Endothelial cell of umbilical vein (primary cell): ENCODE data around the gene INPP5A.

Experiments
- EZH2 ChIP-seq: IDR thresholded peaks from 2 replicates; pipeline ENCODE4 v1.6.1; 2012; ENCODE audit warnings: borderline replicate concordance, low read depth, mild to moderate bottlenecking, moderate library complexity, low read length, inconsistent platforms; ENCODE audit not compliant: severe bottlenecking
- POLR2A ChIP-seq: IDR thresholded peaks from 2 replicates; pipeline ENCODE4 v1.6.1; 2012; ENCODE audit warnings: low read depth, mild to moderate bottlenecking, control low read depth, low read length
- POLR2AphosphoS5 ChIP-seq: IDR thresholded peaks from 2 replicates; pipeline ENCODE4 v1.6.1; 2012; ENCODE audit warnings: low read depth, mild to moderate bottlenecking, control low read depth, low read length, moderate library complexity; ENCODE audit not compliant: insufficient read depth
- TF ChIP-seq, protein P1 (sequence below): IDR thresholded peaks from 2 replicates; pipeline ENCODE4 v1.6.1; 2011; ENCODE audit not compliant: insufficient read depth, insufficient read length
- TF ChIP-seq, protein P2 (sequence below), 2 donors: IDR thresholded peaks; 1 replicate in 1 of 2; 2 replicates in 1 of 2; pipeline ENCODE4 v1.5.1; 2011; ENCODE audit warnings: low read length in 2 of 2, mild to moderate bottlenecking in 2 of 2, moderate library complexity in 2 of 2, control low read depth in 1 of 2, inconsistent platforms in 1 of 2, low read depth in 1 of 2; ENCODE audit not compliant: insufficient read depth in 1 of 2; ENCODE audit errors: extremely low read depth in 1 of 2

- TF ChIP-seq POLR2A (no peak), POLR2AphosphoS5 (no peak), EZH2 (no peak)
- TF ChIP-seq, protein P1, sequence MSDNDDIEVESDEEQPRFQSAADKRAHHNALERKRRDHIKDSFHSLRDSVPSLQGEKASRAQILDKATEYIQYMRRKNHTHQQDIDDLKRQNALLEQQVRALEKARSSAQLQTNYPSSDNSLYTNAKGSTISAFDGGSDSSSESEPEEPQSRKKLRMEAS = no peak
- TF ChIP-seq, protein P2, sequence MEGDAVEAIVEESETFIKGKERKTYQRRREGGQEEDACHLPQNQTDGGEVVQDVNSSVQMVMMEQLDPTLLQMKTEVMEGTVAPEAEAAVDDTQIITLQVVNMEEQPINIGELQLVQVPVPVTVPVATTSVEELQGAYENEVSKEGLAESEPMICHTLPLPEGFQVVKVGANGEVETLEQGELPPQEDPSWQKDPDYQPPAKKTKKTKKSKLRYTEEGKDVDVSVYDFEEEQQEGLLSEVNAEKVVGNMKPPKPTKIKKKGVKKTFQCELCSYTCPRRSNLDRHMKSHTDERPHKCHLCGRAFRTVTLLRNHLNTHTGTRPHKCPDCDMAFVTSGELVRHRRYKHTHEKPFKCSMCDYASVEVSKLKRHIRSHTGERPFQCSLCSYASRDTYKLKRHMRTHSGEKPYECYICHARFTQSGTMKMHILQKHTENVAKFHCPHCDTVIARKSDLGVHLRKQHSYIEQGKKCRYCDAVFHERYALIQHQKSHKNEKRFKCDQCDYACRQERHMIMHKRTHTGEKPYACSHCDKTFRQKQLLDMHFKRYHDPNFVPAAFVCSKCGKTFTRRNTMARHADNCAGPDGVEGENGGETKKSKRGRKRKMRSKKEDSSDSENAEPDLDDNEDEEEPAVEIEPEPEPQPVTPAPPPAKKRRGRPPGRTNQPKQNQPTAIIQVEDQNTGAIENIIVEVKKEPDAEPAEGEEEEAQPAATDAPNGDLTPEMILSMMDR (IDR thresholded peaks at IDR 0.05; ENCODE audit: extremely low read depth in 1 of 2, insufficient read depth in 1 of 2, low read depth in 1 of 2, low read length in 2 of 2) = no peak
Measured at GRCh38 chr10:132566892-132567291, 29.3 kb downstream of the INPP5A start.
